GM21381 (cell line): Measurements from ENCODE around the gene TENM4.

Source experiments
- ATAC-seq: cut with Tn5 transposase; IDR thresholded peaks from one replicate; pipeline ENCODE4 v1.9.1; 2021; ENCODE audit warnings: mild to moderate bottlenecking, moderate library complexity; ENCODE audit not compliant: unreplicated experiment

The TENM4 gene

GRCh38 chr11:78773492-78773891, 667.3 kb downstream of the TENM4 start:
- no peak for ATAC-seq

- no peak for ATAC-seq
Measured at GRCh38 chr11:78773077-78773476, 667.8 kb downstream of the TENM4 start.

- no peak for ATAC-seq
Measured at GRCh38 chr11:78772186-78772585, 668.6 kb downstream of the TENM4 start.

GRCh38 chr11:78770931-78771330, 669.9 kb downstream of the TENM4 start:
- ATAC-seq, result no peak

GRCh38 chr11:78768971-78769370, 671.9 kb downstream of the TENM4 start:
- no peak for ATAC-seq

- ATAC-seq, result no peak
Measured at GRCh38 chr11:78768345-78768744, 672.5 kb downstream of the TENM4 start.

GRCh38 chr11:78767027-78767932, 673.5 kb downstream of the TENM4 start:
- no peak for ATAC-seq

GRCh38 chr11:78764946-78765345, 675.9 kb downstream of the TENM4 start:
- ATAC-seq, result no peak

- ATAC-seq, result no peak
Measured at GRCh38 chr11:78763664-78764063, 677.2 kb downstream of the TENM4 start.

- no peak for ATAC-seq
Measured at GRCh38 chr11:78762105-78762504, 678.7 kb downstream of the TENM4 start.

GRCh38 chr11:78759071-78759470, 681.8 kb downstream of the TENM4 start:
- no peak for ATAC-seq

GRCh38 chr11:78753297-78753696, 687.5 kb downstream of the TENM4 start:
- no peak for ATAC-seq

- ATAC-seq, result no peak
Measured at GRCh38 chr11:78752494-78752893, 688.3 kb downstream of the TENM4 start.

- ATAC-seq, result no peak
Measured at GRCh38 chr11:78748918-78749690, 691.7 kb downstream of the TENM4 start.

GRCh38 chr11:78744949-78745348, 695.9 kb downstream of the TENM4 start:
- no peak for ATAC-seq

- ATAC-seq, result no peak
Measured at GRCh38 chr11:78744202-78744601, 696.6 kb downstream of the TENM4 start.

- no peak for ATAC-seq
Measured at GRCh38 chr11:78742430-78742829, 698.4 kb downstream of the TENM4 start.

- ATAC-seq, result no peak
Measured at GRCh38 chr11:78741741-78742140, 699.1 kb downstream of the TENM4 start.

- no peak for ATAC-seq
Measured at GRCh38 chr11:78740199-78741071, 700.4 kb downstream of the TENM4 start.

GRCh38 chr11:78737891-78738290, 702.9 kb downstream of the TENM4 start:
- no peak for ATAC-seq

GRCh38 chr11:78737301-78737700, 703.5 kb downstream of the TENM4 start:
- no peak for ATAC-seq
